Endothelial cell of umbilical vein (primary cell): ENCODE data around the gene ATP1A4.

Experiments
- CTCF ChIP-seq, 2 donors: IDR thresholded peaks; 1 replicate in 1 of 2; 2 replicates in 1 of 2; pipeline ENCODE4 v1.5.1; 2011; ENCODE audit warnings: low read length in 2 of 2, mild to moderate bottlenecking in 2 of 2, moderate library complexity in 2 of 2, control low read depth in 1 of 2, inconsistent platforms in 1 of 2, low read depth in 1 of 2; ENCODE audit not compliant: insufficient read depth in 1 of 2; ENCODE audit errors: extremely low read depth in 1 of 2
- EZH2 ChIP-seq: IDR thresholded peaks from 2 replicates; pipeline ENCODE4 v1.6.1; 2012; ENCODE audit warnings: borderline replicate concordance, low read depth, mild to moderate bottlenecking, moderate library complexity, low read length, inconsistent platforms; ENCODE audit not compliant: severe bottlenecking
- FOS ChIP-seq: IDR thresholded peaks from 2 replicates; pipeline ENCODE4 v1.6.1; 2011; ENCODE audit warnings: mild to moderate bottlenecking, low read length, moderate library complexity, borderline replicate concordance; ENCODE audit not compliant: insufficient read depth
- GATA2 ChIP-seq: IDR thresholded peaks from 2 replicates; pipeline ENCODE4 v1.7.0; 2011; ENCODE audit warnings: low read depth, mild to moderate bottlenecking, moderate library complexity, mixed read lengths, low read length; ENCODE audit not compliant: insufficient read length, insufficient read depth
- JUN ChIP-seq: IDR thresholded peaks from 2 replicates; pipeline ENCODE4 v1.6.1; 2011; ENCODE audit warnings: borderline replicate concordance, low read depth; ENCODE audit not compliant: insufficient read length, insufficient read depth
- MAX ChIP-seq: IDR thresholded peaks from 2 replicates; pipeline ENCODE4 v1.6.1; 2011; ENCODE audit not compliant: insufficient read depth, insufficient read length
- MYC ChIP-seq: IDR thresholded peaks from one replicate; pipeline ENCODE4 v1.6.1; 2011; ENCODE audit warnings: mild to moderate bottlenecking, low read depth, low read length
- POLR2A ChIP-seq: IDR thresholded peaks from 2 replicates; pipeline ENCODE4 v1.6.1; 2012; ENCODE audit warnings: low read depth, mild to moderate bottlenecking, control low read depth, low read length
- POLR2AphosphoS5 ChIP-seq: IDR thresholded peaks from 2 replicates; pipeline ENCODE4 v1.6.1; 2012; ENCODE audit warnings: low read depth, mild to moderate bottlenecking, control low read depth, low read length, moderate library complexity; ENCODE audit not compliant: insufficient read depth

- TF ChIP-seq POLR2AphosphoS5 (no peak), CTCF (IDR thresholded peaks at IDR 0.05; ENCODE audit: extremely low read depth in 1 of 2, insufficient read depth in 1 of 2, low read depth in 1 of 2, low read length in 2 of 2) (no peak), POLR2A (no peak), EZH2 (no peak), MAX (no peak), FOS (no peak), MYC (no peak), JUN (no peak), GATA2 (no peak)
Measured at GRCh38 chr1:160149716-160150115, 1.7 kb upstream of the ATP1A4 start.
